ENCODE results near the gene SAMD1. TPM values are rescaled to one million over a fixed set of nuclear protein-coding genes. Genes with fewer than 3 reads are reported as not detected.

Gene SAMD1
- total and polyA plus RNA-seq, 9 of the 15 experiments (the other 6 are each of a cell fraction or from before 2014, with no cell fraction given): 2.9 to 96.0 (median 43.5) TPM

DNA sequence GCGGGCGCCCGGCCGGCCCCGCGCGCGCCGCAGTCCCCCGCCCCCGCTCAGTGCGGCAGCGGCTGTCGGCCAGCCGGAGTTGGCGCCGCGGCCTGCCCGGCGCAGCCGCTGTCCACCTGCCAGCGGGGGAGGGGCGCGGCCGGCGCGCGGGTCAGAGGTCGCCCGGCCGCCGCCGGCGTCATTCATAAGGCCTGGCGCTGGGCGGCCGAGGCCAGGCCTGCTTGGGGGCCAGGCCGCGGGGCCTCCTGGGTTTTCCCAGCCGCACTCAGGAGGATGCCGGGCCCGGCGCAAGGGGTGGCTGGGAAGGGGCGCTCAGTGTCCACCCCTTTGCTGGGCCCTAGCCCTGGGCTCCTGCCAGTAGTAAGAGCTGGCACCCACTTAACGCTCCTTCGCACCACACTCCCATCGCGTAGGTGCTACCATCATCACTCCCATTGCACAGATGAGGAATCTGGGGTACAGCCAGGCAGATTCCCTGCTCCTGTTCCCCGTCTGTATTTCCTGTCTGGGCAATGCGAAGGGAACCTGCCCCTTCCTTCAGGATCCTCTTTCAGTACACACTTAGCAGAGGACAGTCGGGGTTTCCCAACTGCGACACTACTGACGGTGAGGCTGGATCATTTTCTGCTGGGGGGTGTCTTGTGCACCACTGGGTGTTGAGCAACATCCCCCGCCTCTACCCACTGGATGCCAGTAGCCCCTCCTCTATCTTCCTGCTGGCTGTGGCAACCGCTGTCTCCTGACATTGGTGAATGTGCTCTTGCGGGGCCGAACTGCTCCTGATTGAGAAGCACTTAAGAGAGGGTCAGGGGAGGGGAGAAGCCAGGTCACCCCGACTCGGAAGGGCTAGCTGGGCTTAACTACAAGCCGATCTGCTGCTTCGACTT is 27.9 kb upstream of the SAMD1 start (continued):
- TF ChIP-seq HEY1 (CRISPR knock-in tag; IDR thresholded peaks at IDR 0.05; ENCODE audit: borderline replicate concordance) (no peak), ZNF583 (CRISPR knock-in tag; IDR thresholded peaks at IDR 0.05) (peak; percentile 65; the same call in 1 of the 2 replicates), MCM7 (IDR thresholded peaks at IDR 0.05) (no peak), HNRNPK (IDR thresholded peaks at IDR 0.05; ENCODE audit: low read depth, low read length, poor library complexity, severe bottlenecking) (no peak), BRD9 (IDR thresholded peaks at IDR 0.05; ENCODE audit: low read depth, partially characterized antibody) (no peak), MEF2A (IDR thresholded peaks at IDR 0.05; ENCODE audit: control insufficient read depth, low read depth, low read length) (no peak), MYNN (IDR thresholded peaks at IDR 0.05) (0 out of 2 replicates have a peak, but pooled peaks have one; percentile 53), MYNN (CRISPR knock-in tag; IDR thresholded peaks at IDR 0.05) (no peak), RBM17 (IDR thresholded peaks at IDR 0.05; ENCODE audit: borderline replicate concordance, low read depth, low read length) (no peak), RBM14 (IDR thresholded peaks at IDR 0.05; ENCODE audit: borderline replicate concordance, insufficient read depth, low read depth, low read length) (no peak), SRSF7 (optimal IDR thresholded peaks at IDR 0.05; ENCODE audit: low read depth, low read length) (no peak)
- TF ChIP-seq, protein P1, sequence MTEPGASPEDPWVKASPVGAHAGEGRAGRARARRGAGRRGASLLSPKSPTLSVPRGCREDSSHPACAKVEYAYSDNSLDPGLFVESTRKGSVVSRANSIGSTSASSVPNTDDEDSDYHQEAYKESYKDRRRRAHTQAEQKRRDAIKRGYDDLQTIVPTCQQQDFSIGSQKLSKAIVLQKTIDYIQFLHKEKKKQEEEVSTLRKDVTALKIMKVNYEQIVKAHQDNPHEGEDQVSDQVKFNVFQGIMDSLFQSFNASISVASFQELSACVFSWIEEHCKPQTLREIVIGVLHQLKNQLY (CRISPR knock-in tag; conservative IDR thresholded peaks at IDR 0.05): no peak
- TF ChIP-seq, protein P2, sequence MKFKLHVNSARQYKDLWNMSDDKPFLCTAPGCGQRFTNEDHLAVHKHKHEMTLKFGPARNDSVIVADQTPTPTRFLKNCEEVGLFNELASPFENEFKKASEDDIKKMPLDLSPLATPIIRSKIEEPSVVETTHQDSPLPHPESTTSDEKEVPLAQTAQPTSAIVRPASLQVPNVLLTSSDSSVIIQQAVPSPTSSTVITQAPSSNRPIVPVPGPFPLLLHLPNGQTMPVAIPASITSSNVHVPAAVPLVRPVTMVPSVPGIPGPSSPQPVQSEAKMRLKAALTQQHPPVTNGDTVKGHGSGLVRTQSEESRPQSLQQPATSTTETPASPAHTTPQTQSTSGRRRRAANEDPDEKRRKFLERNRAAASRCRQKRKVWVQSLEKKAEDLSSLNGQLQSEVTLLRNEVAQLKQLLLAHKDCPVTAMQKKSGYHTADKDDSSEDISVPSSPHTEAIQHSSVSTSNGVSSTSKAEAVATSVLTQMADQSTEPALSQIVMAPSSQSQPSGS (CRISPR knock-in tag; IDR thresholded peaks at IDR 0.05): no peak
